HG03108 (cell line): ENCODE measurements around the gene ZMYND15.
"Not testable (repeated sequence)": the region's sequence is repeated elsewhere in the genome, so short reads cannot be mapped to it uniquely, and the experiment has no call there.

Source experiments
- ATAC-seq: cut with Tn5 transposase; IDR thresholded peaks from one replicate; pipeline ENCODE4 v1.9.1; 2021; ENCODE audit warnings: moderate library complexity; ENCODE audit not compliant: unreplicated experiment

The ZMYND15 gene, protein sequence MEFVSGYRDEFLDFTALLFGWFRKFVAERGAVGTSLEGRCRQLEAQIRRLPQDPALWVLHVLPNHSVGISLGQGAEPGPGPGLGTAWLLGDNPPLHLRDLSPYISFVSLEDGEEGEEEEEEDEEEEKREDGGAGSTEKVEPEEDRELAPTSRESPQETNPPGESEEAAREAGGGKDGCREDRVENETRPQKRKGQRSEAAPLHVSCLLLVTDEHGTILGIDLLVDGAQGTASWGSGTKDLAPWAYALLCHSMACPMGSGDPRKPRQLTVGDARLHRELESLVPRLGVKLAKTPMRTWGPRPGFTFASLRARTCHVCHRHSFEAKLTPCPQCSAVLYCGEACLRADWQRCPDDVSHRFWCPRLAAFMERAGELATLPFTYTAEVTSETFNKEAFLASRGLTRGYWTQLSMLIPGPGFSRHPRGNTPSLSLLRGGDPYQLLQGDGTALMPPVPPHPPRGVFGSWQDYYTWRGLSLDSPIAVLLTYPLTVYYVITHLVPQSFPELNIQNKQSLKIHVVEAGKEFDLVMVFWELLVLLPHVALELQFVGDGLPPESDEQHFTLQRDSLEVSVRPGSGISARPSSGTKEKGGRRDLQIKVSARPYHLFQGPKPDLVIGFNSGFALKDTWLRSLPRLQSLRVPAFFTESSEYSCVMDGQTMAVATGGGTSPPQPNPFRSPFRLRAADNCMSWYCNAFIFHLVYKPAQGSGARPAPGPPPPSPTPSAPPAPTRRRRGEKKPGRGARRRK

DNA sequence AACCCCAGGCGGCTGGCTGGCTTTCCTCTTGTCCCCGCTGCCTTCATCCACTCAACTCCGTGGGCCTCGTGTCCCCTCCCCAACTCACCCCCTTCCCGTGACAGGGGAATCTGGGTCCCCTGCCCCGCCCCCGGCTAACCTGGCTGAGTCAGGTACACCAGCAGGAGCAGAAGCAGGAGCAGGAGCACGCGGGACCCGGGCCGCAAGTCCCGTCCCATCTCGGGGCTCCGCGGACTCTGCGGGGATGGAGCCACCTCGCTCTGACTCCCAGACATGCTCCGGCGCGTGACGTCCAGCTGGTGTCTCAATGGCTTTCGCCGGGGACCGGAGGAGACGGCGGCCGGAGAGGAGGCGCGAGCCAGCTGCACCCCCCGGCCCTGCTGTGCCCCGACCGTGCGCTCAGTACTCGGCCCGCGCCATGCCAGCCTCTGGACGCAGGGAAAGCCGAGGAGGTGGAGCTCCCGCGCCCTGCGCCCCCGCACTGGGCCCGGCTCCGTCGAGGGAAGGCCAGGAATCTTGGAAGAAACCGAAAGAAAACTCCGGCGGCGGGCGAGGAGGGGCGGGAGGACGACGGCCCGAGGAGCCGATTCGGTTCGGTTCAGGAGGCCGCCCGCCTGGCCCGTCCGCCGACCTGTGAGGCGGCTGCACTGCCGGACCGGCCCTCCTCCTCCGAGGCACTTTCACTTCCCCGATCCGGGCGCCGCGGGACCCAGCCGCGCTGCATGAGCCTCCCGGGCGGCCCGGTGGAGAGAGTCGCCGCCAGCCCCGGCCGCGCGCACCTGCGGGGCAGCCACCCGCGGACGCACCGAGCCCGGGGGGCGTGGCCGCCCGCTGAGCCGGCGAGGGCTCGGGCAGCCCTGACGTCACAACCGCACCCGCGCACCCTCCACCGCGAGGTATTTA lies at the start of gene ZMYND15, which contains the start of gene CXCL16:
ZMYND15 (plus strand) TSS at position 712 of the 903 bp plus-strand sequence. CDS start 716 bp downstream, outside the sequence.
CXCL16 (minus strand) TSS at position 807 of the 903 bp plus-strand sequence; CDS start at position 218, 589 bp downstream.
- peak; percentile 44 for ATAC-seq

DNA sequence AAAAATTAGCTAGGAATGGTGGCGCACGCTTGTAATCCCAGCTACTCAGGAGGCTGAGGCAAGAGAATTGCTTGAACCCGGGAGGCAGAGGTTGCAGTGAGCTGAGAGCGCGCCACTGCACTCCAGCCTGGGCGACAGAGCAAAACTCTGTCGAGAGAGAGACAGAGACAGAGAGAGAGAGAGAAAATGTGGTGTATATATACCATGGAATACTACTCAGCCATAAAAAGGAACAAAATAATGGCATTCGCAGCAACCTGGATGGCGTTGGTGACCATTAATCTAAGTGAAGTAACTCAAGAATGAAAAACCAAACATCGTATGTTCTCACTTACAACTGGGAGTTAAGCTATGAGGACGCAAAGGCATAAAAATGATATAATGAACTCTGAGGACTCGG lies 49.8 kb upstream of the ZMYND15 start:
- not testable (repeated sequence) for ATAC-seq

DNA sequence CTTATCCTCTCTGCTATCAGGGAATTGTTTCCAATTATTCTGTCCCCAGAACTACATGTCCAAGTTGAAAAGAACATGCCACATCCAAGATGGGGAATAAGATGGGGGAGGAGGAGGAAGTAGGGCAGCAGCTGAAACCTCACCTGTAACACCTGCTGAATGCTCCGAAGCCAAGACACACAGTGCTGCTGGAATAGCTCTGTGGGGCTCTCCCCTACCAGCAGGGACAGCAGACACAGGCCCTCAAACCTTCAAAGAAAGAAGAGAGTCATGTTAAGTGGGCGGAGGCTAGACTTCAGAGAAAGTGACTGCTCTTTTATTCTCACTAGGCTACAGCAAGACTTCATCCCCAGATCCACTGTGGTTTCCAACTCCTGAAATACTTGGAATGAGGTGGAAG lies 48.9 kb upstream of the ZMYND15 start:
- no peak for ATAC-seq

DNA sequence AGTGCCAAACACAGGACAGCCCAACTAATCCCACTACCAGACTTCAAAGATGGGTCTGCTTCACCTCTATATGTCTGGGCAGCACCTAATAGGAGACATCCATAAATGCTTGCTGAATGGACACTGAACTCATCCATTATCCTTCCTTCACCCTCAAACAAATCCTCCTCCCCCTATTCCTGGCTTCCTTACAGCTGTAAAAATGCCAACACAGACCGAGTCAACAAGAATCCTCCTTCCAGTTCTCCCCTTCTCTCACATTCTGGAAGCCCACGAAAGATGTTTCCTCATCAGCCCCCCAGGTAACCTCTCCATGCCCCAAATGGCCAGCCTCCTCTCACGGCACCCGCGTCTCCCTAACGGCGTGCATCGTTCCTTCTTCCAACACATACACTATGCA lies 47.9 kb upstream of the ZMYND15 start:
- no peak for ATAC-seq

DNA sequence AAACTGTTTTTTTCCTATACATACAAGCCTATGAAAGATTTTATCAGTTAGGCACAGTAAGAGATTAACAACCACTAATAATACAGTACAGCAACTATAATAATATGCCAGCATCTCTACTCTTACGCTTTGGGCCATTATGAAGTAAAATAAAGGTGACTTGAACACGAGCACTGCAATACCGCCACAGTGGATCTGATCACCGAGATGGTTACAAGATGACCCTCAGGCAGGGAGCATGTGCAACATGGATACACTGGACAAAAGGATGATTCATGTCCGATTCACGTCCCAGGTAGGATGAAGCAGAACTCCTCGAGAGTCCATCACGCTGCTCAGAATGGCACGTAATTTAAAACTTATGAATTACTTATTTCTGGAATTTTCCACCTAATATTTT lies 46.2 kb upstream of the ZMYND15 start:
- no peak for ATAC-seq

DNA sequence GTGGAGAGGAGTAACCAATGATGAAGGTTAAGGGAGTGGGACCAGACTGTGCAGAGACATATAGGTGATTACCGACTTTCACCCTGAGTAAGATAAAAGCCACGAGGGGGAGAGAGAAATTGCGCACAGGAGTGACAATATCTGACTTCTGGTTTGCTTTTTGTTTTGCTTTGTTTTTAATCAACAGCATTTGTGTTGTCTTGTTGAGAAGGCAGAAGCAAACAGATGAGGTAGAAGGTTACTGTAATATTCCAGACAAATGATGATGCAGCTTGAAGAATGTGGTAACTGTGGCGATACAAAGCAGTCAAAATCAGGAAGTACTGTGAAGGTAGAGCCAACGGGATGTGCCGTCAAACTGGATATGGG lies 43.2 kb upstream of the ZMYND15 start:
- no peak for ATAC-seq

DNA sequence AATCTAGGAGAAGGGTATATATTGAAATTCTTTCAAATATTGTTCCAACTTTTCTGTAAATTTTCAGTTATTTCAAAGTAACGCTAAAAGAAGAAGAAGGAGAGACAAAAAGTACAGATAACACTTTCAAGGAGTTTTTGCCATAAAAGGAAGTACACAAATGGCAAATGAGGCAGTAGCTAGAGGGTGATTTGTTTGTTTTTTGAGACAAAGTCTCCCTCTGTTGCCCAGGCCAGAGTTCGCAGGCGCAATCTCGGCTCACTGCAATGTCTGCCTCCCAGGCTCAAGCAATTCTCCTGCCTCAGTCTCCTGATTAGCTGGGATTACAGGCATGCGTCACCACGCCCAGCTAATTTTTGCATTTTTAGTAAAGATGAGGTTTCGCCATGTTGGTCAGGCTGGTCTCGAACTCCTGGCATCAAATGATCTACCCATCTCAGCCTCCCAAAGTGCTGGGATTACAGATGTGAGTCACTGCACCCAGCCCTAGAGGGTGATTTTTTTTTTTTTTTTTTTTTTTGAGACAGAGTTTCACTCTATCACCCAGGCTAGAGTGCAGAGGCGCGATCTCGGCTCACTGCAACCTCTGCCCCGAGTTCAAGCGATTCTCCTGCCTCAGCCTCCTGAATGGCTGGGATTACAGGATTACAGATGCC lies 40.1 kb upstream of the ZMYND15 start:
- not testable (repeated sequence) for ATAC-seq

DNA sequence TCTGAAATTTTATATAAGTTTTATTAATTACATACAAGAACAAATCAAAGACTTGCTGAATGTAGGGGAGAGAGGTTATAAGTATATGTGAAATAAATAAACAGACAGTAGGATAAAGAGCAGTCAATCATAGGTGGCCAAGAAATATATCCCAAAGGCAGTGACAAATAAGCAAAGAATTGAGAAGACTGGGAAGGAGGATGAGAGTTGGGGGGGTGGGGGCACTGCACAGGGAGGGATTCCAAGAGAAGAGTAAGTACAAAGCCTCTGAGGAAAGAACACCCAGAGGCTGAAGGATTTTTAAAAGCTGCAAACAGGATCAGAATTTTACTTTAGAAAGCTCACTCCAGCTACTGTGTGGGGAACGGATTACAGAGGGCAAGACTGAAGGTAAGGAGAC lies 38.5 kb upstream of the ZMYND15 start:
- no peak for ATAC-seq

DNA sequence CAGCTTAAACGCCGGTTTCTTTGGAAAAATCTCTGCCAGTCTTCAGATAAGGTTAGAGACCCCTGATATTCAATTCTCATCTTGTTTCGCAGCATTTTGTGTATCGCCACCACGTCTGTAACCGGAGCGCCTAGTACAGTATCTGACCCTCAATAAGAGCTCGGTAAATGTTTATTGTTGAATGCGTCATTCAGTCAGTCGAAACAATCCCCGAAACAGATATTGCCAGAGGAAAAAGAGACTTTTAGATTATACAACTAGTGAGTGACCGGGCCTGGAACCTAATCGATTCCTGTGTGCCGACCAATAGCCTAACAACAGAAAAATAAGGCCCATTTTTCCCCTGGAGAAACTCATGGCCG lies 36.3 kb upstream of the ZMYND15 start:
- ATAC-seq, result no peak

DNA sequence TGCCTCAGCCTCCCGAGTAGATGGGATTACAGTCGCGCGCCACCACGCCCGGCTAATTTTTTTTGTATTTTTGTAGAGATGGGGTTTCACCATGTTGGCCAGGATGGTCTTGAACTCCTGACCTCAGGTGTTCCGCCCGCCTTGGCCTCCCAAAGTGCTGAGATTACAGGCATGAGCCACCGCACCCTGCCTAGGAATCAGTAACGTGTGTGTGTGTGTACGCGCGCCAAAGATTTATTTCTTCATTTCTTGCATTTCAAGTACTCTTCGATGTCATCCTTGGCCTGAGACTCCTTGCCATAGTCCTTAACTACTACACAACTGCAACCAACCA lies 35.1 kb upstream of the ZMYND15 start:
- not testable (repeated sequence) for ATAC-seq

DNA sequence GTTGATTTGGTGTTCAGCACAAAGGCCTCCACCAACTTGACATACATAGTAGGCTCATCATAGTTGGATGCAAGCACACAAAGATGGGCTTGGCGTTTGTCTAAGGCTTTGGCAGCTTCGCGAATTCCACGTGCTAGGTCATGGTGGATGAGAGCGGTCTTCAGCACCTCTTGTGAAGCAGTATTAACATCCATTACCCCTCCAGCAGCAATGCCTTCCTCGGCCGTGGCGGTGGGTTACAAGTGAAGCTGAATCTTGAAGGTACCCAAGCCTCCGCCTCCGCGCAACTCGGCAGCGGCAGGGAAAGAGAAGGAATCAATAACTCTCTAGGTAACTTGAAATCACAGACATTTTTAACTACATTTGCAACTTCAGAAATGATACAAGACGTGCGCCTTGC lies 34.6 kb upstream of the ZMYND15 start:
- ATAC-seq, result no peak

DNA sequence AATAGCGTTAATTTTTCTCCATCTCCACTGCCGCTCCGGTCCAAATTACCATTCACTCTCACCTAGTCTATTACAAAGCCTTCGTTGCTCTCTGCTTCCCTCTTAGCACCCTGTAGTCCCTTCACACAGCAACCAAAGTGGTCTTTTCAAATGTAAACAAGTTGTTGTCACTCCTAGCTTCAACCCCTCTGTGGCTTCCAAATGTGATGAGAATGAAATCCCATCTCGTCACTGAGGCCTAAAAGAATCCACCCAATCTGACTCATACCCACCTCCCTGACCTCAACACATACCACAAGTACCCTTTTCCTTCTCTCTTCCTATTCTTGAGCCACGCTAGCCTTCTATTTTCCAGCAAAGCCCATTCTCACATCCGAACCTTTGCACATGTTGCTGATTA lies 33.5 kb upstream of the ZMYND15 start:
- ATAC-seq, result no peak

DNA sequence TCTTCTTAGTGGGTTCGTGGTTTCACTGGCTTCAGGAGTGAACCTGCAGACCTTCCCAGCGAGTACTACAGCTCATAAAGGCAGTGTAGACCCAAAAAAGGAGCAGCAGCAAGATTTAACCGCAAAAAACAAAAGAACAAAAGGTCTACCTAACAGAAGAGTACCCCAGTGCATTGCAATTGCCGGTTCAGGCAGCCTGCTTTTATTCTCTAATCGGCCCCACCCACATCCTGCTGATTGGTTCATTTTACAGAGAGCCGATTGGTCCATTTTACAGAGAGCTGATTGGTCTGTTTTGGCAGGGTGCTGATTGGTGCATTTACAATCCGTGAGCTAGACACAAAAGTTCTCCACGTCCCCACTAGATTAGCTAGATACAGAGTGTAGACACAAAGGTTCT lies 31.2 kb upstream of the ZMYND15 start:
- no peak for ATAC-seq

DNA sequence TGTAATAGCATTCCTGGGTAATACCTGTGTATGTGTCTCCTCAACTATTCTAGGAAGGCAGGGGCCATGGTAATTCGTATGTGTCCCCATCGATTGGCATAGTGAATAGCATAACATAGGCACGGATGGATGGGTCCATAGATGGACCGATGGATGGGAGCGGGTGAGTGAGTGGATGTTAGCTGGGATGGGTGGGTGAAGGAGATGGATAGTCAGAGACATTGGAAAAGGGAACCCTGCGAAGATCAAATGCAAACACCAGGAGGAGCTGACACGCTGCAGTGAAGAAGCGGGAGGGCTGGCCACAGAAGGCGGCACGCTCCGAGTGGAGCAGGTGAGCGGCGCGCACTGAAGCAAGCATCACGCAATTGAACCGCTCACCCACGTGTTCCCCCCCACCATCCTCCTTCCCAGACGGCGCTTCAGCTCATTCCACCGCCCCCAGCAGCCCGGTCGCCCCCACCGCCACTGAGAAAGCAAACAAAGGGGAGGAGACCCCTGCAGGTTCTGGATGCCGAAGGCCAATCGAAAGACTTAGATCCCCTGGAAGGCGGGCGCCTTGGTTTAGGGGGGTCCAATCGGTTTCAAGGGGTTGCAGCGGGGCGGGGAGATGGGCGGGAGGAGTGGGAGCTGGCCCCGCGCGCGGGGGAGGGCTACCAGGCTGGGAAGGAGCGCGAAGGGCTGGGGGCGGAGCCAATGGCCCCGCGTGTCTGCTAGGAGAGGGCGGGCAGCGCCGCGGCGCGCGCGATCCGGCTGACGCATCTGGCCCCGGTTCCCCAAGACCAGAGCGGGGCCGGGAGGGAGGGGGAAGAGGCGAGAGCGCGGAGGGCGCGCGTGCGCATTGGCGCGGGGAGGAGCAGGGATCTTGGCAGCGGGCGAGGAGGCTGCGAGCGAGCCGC lies 29.6 kb upstream of the ZMYND15 start, which contains the start of gene ARRB2:
ARRB2 (plus strand) TSS at position 839 of the 899 bp plus-strand sequence. CDS start 90 bp downstream, outside the sequence.
- peak; percentile 73 for ATAC-seq

DNA sequence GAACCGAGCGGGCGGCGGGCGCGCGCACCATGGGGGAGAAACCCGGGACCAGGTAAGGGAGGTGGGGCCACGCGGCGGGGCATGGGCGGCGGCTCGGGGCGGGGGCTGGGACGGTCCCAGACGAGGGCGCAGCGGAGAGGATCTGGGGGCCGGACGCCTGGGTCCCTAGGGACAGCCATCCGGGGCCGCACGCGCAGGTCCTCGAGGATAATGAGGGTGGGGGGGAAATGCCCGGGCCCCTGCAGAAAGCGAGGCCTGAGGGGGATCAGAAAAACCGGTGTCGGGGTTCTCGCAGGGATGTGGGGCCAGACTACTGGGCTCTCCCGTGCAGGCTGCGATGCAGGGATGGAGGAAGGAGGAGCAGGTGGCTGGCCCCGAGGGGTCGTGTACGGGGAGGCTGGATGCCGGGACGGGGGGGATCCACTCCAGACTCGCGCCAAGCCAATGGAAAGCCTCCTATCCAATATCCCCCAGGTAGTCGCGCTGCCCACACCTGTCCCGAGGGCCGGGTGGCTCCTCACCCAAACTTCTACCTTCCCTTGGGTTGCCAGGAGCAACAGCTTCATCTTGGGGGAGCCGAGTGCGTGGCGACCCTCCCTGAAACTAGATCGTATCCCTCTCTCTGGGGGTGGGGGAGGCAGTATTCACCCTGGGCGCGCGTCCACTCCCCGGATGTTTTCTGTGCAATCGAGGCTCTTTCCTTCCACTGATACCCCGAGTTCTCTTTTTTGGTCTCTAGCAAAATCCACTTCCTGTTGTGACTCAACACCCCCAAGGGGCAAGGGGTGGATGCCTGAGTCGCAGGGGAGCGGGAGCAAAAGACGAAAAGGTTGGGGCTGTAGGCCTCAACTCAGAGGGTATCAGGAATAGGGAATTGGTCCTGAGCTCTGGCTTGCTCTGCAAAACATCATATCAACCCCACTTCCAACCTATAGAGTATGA lies 28.7 kb upstream of the ZMYND15 start:
- ATAC-seq, result no peak

DNA sequence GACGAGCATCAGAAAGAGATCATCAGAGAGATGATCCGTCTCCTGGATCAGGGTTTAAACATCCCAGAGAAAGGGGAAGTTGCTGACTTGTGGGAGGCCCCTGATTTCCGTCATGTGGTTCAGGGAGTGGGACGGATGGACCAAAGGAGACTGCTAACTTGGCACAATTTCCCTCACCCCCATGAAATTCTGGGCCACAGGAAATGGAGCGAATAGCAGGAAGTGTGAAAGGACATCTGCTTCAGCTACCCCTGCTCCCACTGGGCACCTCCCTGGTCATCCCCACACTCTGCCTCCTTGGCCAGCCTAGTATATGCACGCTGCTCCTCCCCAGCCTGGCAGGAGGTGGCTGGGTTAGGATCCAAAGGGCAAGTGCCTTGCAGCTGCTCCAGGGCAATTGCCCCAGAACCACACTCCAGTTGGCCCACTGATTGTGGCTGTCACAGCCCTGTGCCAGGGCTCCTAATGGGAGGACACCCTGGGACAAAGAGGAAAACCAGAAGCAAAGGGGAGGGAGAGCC lies 27.9 kb upstream of the ZMYND15 start:
- no peak for ATAC-seq

DNA sequence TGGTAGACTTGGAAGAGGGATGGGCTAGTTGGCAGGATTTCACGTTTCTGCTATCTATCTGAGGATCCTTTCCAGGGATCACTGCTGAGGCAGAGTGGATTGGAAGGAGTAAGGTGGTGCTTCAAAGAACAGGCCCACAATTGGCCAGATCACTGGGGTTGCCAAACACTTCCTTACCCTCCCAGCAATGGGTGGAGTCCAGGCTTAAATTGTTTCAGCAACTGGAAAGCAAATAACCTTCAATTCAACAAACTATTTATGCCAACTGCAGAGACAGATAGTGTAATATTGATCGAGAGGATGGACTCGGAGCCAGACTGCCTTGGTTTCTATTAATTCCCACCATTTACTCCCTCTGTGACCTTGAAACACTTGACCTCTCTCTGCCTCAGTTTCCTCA lies 27.1 kb upstream of the ZMYND15 start:
- ATAC-seq, result no peak

DNA sequence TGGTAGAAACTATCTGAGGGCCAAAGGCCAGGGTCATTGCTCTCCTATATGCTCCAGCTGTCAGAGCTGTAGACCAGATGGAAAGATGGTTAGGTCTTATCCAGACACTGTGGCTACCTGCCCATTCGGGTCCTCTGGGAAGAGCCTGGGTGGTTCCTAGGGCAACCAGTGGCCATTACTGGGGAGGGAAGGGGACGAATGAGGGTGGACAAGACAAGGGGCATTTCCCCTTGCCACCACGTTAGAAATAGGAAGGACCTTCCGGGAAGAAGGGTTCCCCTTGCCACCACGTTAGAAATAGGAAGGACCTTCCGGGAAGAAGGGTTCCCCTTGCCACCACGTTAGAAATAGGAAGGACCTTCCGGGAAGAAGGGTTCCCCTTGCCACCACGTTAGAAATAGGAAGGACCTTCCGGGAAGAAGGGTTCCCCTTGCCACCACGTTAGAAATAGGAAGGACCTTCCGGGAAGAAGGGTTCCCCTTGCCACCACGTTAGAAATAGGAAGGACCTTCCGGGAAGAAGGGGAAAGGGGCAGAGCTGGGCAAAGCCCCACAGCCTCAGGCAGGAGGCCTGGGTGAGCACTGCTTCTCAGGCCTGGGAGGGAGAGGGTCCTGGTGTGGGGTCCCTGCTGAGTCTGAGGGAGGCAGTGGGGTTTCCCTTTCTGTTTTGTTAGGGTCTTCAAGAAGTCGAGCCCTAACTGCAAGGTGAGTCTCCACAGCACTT lies 25.1 kb upstream of the ZMYND15 start:
- not testable (repeated sequence) for ATAC-seq
